SK-N-SH treated with all-trans-retinoic acid at 6 μM for 48 hours (cell line): Measurements from ENCODE around the gene SLITRK3.

Source experiments
- ESRRG ChIP-seq: fragments of 250-450 bp; sonication (Bioruptor Pico); IDR thresholded peaks from 2 replicates; pipeline ENCODE4 v1.6.1; 2021; ENCODE audit warnings: mild to moderate bottlenecking
- GLIS3 ChIP-seq: fragments of 250-450 bp; sonication (Bioruptor Pico); IDR thresholded peaks from 2 replicates; pipeline ENCODE4 v1.5.0; 2020; ENCODE audit warnings: mild to moderate bottlenecking, moderate library complexity
- OSR1 ChIP-seq: fragments of 250-450 bp; sonication (Bioruptor Pico); IDR thresholded peaks from 2 replicates; pipeline ENCODE4 v1.8.0; 2022; ENCODE audit warnings: moderate library complexity, mild to moderate bottlenecking, inconsistent platforms
- PATZ1 ChIP-seq: fragments of 250-450 bp; sonication (Bioruptor Pico); IDR thresholded peaks from 2 replicates; pipeline ENCODE4 v1.8.0; 2020; ENCODE audit warnings: mild to moderate bottlenecking, moderate library complexity, borderline replicate concordance
- PPARA ChIP-seq: fragments of 250-450 bp; sonication (Bioruptor Pico); IDR thresholded peaks from 2 replicates; pipeline ENCODE4 v1.5.0; 2020; ENCODE audit warnings: mild to moderate bottlenecking, borderline replicate concordance
- TOX ChIP-seq: fragments of 250-450 bp; sonication (Bioruptor Pico); IDR thresholded peaks from 2 replicates; pipeline ENCODE4 v1.8.0; 2021; ENCODE audit warnings: mild to moderate bottlenecking, moderate library complexity, borderline replicate concordance
- ZC3H10 ChIP-seq: fragments of 250-450 bp; sonication (Bioruptor Pico); IDR thresholded peaks from 2 replicates; pipeline ENCODE4 v1.5.1; 2021; ENCODE audit warnings: mild to moderate bottlenecking, moderate library complexity
- ZFP3 ChIP-seq: fragments of 250-450 bp; sonication (Bioruptor Pico); IDR thresholded peaks from 2 replicates; pipeline ENCODE4 v1.5.0; 2020; ENCODE audit warnings: mild to moderate bottlenecking, moderate library complexity
- ZFP30 ChIP-seq: fragments of 450-650 bp; formaldehyde crosslinking; IDR thresholded peaks from 2 replicates; pipeline ENCODE4 v1.5.0; 2022; ENCODE audit warnings: mild to moderate bottlenecking, moderate library complexity
- ZNF70 ChIP-seq: fragments of 450-650 bp; formaldehyde crosslinking; IDR thresholded peaks from 2 replicates; pipeline ENCODE4 v1.5.0; 2020; ENCODE audit warnings: mild to moderate bottlenecking, moderate library complexity
- TF ChIP-seq, protein P1 (sequence below): fragments of 250-450 bp; sonication (Bioruptor Pico); IDR thresholded peaks from 2 replicates; pipeline ENCODE4 v1.5.1; 2020; ENCODE audit warnings: low read depth, mild to moderate bottlenecking, moderate library complexity

- TF ChIP-seq ZC3H10 (CRISPR knock-in tag) = no peak
- no peak for TF ChIP-seq PATZ1 (CRISPR knock-in tag)
- no peak for TF ChIP-seq OSR1 (CRISPR knock-in tag)
- no peak for TF ChIP-seq ESRRG (CRISPR knock-in tag)
- TF ChIP-seq ZFP3 (CRISPR knock-in tag) = no peak
- TF ChIP-seq PPARA (CRISPR knock-in tag) = no peak
- TF ChIP-seq TOX (CRISPR knock-in tag) = no peak
- TF ChIP-seq ZNF70 (CRISPR knock-in tag) = no peak
- no peak for TF ChIP-seq ZFP30 (CRISPR knock-in tag)
- no peak for TF ChIP-seq GLIS3 (CRISPR knock-in tag)
- TF ChIP-seq, protein P1, sequence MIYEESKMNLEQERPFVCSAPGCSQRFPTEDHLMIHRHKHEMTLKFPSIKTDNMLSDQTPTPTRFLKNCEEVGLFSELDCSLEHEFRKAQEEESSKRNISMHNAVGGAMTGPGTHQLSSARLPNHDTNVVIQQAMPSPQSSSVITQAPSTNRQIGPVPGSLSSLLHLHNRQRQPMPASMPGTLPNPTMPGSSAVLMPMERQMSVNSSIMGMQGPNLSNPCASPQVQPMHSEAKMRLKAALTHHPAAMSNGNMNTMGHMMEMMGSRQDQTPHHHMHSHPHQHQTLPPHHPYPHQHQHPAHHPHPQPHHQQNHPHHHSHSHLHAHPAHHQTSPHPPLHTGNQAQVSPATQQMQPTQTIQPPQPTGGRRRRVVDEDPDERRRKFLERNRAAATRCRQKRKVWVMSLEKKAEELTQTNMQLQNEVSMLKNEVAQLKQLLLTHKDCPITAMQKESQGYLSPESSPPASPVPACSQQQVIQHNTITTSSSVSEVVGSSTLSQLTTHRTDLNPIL (CRISPR knock-in tag) = no peak
Observed at GRCh38 chr3:165156757-165157420, 39.3 kb downstream of the SLITRK3 start.
